D721Med (cell line): Measurements from ENCODE around the gene SMC6.
A peak's percentile ranks its signal among the peaks of the same experiment; 100 is the strongest.

Experiments
- DNase-seq: peaks from one replicate; pipeline ENCODE4 v3.0.0; 2011; ENCODE audit warnings: low spot score; ENCODE audit not compliant: insufficient read length
- FAIRE-seq: peaks from 2 replicates; lab custom pipeline; 2011; peaks lifted over from hg19 to GRCh38; lab: Jason Lieb, UNC
- CTCF ChIP-seq: IDR thresholded peaks from 2 replicates; pipeline ENCODE4 v1.5.1; 2012; ENCODE audit warnings: mild to moderate bottlenecking, control low read depth; ENCODE audit not compliant: insufficient read depth; ENCODE audit errors: missing control alignments

Gene SMC6

GRCh38 chr2:17652681-17653394 lies 100.8 kb downstream of the SMC6 start:
- DNase-seq = no peak
- no peak for TF ChIP-seq CTCF

GRCh38 chr2:17649026-17649425 lies 104.6 kb downstream of the SMC6 start:
- TF ChIP-seq CTCF = no peak
- FAIRE-seq = no peak

More at GRCh38 chr2:17652681-17653394, 100.8 kb downstream of the SMC6 start:
- no peak for FAIRE-seq

GRCh38 chr2:17648581-17648980 lies 105.0 kb downstream of the SMC6 start:
- FAIRE-seq = no peak
- DNase-seq = no peak
- no peak for TF ChIP-seq CTCF

More at GRCh38 chr2:17649026-17649425, 104.6 kb downstream of the SMC6 start:
- no peak for DNase-seq

GRCh38 chr2:17646838-17647701 lies 106.5 kb downstream of the SMC6 start:
- DNase-seq (no peak), FAIRE-seq (no peak)
- TF ChIP-seq CTCF = no peak

- FAIRE-seq (peak; percentile 81), DNase-seq (peak; percentile 36)
- TF ChIP-seq CTCF = peak; percentile 93
Measured at GRCh38 chr2:17646081-17646554, 107.5 kb downstream of the SMC6 start.

- no peak for DNase-seq
- no peak for TF ChIP-seq CTCF
- no peak for FAIRE-seq
Measured at GRCh38 chr2:17644997-17645720, 108.5 kb downstream of the SMC6 start.
